ENCODE results near the gene RASAL2.

- TF ChIP-seq CTCF (conservative IDR thresholded peaks at IDR 0.05; ENCODE audit: low read length) = no peak
- no peak for TF ChIP-seq EZH2phosphoT487 (IDR thresholded peaks at IDR 0.05; ENCODE audit: borderline replicate concordance)
Observed at GRCh38 chr1:178101266-178101630, 7.3 kb downstream of the RASAL2 start.

Measured in Loucy (cell line).